Endometrium (tissue), 2 donors: ENCODE data around the gene ETHE1.
"Not testable (repeated sequence)": the region's sequence is repeated elsewhere in the genome, so short reads cannot be mapped to it uniquely, and the experiment has no call there.

Experiments used
- FAIRE-seq: peaks from 2 replicates; lab custom pipeline; 2012; peaks lifted over from hg19 to GRCh38; lab: Jason Lieb, UNC
- donor health status: control.
- donor health status: control.

The ETHE1 gene

DNA sequence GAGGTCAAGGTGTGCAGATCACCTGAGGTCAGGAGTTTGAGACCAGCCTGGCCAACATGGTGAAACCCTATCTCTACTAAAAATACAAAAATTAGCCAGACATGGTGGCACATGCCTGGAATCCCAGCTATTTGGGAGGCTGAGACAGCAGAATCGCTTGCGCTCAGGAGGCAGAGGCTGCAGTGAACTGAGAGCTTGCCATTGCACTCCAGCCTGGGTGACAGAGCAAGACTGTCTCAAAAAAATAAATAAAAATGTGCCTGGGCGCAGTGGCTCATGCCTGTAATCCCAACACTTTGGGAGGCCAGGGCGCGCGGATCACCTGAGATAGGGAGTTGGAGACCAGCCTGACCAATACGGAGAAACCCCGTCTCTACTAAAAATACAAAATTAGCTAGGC, 3.3 kb downstream of the ETHE1 start:
- not testable (repeated sequence) for FAIRE-seq

DNA sequence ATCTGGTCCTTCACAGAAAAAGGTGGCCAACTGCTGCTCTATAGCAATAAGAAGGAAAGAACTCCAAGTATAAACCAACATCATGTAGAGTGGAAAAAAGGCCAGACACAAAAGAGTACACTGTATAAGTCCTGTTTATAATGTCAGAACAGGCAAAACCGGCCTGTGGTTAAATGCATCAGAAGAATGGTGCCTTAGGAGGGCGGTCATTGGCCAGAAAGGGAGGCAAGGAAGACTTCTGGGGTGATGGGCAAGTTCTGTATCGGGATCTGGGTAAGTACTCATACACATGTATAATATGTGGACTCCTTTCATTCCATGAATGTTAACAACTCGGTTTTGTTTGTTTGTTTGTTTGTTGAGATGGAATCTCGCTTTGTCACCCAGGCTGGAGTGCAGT, 4.1 kb downstream of the ETHE1 start:
- no peak for FAIRE-seq

DNA sequence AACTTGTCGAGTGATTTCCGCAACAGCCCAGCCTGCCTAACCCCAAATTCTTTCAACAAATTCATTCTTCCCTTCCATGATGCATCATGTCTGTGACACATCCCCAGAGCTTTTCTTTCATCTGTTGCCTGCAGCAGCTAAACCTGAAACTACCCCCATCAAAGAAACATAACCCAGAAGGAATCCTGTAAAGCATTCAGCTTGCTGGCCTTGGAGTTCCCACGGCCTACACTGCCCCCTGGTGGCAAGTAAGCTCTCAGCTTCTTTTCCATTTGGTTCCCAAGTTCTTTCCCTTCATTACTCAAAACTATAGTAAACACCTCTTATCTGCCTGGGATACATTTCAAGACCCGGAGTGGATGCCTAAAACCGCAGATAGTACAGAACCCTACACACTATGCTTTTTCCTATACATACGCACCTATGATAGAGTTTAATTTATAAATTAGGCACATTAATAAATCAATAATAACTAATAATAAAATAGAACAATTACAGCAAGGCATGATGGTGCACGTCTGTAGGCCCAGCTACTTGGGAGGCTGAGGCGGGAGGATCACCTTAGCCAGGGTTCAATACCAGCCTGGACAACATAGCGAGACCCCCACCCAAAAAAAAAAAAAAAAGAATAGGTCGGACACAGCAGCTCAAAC, 7.4 kb downstream of the ETHE1 start:
- FAIRE-seq = no peak

DNA sequence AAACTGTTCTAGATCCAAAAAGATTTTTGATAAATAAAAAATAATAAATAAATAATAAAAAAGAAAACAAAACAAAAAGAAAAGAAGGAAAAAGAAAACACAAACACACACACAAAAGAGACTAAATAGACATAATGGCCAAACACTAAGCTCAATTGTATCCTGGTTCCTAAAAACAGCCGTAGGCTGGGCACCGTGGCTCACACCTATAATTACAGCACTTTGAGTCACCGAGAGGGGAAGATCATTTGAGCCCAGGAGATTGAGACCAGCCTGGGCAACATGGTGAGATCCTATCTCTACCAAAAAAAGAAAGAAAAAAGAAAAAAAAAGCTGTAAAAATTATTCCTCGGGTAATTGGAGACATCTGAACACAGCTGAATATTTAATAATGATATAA, 8.9 kb downstream of the ETHE1 start:
- peak; percentile 57 for FAIRE-seq

DNA sequence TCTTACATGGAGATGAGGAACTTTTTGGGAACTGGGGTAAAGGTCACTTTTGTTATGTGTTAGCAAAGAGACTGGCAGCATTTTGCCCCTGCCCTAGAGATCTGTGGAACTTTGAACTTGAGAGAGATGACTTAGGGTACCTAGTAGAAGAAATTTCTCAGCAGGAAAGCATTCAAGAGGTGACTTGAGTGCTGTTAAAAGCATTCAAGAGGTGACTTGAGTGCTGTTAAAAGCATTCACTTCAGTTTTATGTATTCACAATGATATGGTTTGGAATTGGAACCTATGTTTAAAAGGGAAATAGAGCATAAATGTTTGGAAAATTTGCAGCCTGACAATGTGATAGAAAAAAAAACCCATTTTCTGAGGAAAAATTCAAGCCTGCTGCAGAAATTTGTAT, 14.6 kb downstream of the ETHE1 start:
- not testable (repeated sequence) for FAIRE-seq

DNA sequence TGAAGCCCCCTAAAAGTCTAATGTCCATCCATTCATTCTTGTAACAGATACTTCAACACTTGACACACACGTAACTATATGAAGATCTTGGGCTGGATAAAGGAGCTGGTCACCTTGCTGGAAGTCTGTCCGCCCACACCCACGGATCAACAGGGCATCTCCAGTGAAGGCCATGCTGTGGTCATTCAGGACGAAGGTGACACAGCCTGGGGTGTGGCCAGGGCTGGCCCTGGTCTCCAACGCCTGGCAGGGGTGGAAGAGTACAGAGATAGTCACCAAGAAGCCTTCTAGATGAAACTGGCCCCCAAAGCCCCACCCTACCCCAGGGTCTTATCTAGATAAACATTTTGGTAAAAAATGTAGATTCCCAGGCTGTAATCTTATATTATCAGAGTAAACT, 15.7 kb downstream of the ETHE1 start:
- no peak for FAIRE-seq

DNA sequence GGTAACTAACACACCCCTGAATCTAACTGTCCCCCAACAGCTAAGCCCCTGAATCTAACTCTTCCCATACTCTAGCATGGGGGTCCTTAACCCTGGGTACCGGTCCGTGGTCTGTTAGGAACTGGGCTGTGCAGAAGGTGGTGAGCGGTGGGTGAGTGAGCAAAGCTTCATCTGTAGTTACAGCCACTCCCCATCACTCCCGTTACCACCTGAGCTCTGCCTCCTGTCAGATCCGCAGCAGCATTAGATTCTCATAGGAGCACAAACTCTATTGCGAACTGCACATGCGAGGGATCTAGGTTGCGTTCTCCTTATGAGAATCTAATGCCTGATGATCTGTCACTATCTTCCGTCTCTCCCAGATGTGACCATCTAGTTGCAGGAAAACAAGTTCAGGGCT, 16.3 kb downstream of the ETHE1 start:
- no peak for FAIRE-seq

DNA sequence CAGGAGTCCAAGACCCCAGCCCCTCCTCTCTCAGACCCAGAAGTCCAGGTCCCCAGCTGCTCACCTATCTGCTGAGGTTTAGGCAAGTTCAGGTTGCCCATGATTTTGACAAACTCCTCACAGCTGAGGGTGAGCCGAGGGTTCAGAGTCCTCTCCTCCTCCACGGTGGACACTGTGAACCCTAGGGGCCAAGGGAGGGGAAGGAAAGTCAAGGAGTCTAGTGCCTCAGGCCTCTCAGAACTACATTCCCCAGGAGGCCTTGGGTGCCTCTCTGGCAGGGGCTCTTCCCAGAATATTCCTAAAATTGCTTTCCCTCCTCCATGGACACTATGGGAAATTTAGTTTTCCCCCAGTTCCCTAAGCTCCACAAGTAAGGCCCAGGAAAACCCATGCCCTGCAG, 19.1 kb downstream of the ETHE1 start:
- no peak for FAIRE-seq

DNA sequence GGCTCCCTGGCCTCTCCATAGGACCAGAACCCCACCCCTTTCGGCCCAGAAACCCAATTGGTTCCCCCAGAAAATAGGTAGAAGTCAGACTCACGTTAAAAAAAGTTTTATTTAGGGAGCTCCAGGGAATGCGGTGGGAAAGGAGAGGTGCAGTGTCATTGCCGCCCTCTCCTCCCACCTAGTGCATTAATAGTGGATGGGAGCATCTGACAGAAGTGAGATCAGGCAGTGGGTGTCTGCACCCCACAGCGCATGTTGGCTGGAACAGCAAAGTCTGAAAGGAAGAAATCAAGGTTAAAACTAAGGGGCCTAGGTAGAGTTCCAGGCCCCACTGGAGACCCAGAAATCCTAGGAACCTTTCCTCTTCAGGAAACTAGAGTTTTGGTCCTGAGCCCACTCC, 20.4 kb downstream of the ETHE1 start:
- no peak for FAIRE-seq

DNA sequence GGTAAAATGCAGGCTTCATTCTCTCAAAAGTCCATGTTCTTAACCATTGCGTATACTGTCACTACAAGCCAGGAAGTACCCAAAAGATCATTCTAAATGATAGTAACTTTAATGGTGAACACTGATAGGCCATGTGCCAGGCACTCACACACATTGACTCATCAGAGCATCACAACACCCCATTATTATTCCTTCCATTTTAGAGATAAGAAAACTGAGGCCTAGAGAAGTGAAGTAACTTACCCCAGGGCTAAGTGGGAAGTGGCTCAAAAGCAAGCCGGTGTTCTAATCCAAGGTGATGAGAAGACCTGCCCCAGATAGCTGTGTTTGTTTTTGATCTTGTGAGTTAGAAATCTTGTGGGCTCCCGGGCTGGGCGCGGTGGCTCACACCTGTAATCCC, 21.1 kb downstream of the ETHE1 start:
- no peak for FAIRE-seq

DNA sequence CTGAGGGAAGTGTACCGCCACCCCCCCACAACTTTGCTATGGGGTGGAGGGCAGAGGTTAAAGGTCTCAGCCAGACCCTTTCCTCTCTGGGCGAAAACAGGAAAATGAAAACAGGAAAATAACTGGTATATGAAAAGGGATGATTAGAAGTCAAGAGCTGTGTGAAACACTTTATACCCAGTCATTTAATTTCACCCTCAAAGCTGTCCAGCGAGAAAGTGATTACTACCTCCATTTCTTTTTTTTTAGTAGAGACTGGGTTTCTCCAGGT, 21.9 kb downstream of the ETHE1 start:
- FAIRE-seq = no peak

DNA sequence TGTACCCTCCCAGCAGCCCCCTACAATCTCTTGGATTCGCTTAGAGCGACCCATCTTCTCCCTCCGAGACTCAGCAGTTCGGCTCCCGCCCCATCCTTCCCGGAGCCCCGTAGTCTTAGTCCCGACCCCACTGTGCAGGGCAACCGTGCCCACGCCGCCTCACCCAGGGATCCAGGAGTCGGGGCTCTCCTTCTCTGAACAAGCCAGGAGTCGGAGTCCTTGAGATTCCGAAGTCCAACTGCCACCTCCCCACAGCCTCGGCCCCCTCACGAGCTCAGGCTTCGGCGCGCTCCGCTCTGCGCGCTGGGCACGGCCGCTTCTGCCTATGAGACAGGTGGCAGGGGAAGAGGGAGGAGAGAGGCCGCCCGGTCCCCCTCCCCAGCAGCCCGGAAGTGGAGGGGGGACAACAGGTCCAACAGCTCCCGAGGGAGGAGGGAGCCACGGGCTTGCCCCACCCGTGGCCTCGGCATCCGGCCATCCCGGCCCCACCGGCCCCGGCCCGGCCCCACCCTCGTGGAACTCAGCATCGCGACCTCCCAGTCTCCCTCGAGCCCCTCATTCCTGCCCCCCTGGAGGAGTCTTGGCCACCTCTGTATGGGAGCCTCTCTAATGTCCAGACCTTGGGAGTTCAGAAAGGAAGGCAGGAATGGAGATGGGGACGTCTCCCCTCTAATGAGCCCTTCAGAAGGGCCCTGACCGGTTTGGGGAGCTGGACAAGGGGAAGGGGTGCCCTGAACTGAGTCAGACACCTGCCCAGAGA, 22.4 kb downstream of the ETHE1 start, which contains the start of gene PHLDB3:
Gene PHLDB3, minus strand, starts transcription at position 321 of the 760 bp plus-strand sequence. CDS start 628 bp downstream, outside the sequence.
- FAIRE-seq = no peak

DNA sequence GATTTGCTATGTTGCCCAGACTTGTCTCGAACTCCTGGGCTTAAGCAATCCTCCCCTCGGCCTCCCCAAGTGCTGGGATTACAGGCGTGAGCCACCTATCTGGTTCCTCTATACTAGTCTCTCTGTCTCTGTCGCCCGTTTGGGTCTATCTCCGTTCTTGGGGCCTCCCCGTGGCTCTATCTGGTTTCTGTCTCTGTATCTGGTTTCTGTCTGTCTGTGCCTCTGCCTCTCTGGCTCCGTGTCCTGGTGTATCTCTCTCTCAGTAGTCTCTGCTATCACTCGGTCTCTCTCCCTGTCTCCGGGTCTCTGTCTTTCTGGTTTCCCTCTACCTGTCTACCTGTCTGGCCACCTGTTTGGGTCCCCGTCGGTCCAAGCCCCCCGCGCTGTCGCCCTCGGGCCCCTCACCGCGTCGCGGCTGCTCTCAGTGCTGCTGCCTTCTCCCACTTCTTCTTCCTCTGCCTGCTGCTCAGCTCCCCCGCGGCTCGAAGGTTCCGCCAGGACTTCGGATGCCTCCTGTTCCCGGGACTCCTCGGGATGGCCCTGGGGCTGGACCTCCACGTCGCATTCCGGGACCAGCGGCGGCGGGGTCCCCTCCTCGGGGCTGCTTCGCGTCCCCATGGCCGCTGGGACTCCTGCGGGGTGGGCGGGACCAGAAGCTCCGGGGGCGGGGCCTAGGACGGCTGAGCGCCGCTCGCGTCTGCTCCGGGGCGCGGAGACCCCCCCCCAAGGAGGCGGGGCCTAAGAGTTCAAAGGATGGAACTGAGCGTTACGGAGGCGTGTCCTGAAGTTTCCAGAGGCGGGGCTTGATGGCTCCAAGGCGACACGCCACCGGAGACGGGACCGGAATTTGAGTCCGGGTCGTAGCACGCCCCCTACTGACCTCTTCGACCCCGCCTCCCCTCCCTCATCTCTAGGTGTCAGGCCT, 23.2 kb downstream of the ETHE1 start:
- no peak for FAIRE-seq

DNA sequence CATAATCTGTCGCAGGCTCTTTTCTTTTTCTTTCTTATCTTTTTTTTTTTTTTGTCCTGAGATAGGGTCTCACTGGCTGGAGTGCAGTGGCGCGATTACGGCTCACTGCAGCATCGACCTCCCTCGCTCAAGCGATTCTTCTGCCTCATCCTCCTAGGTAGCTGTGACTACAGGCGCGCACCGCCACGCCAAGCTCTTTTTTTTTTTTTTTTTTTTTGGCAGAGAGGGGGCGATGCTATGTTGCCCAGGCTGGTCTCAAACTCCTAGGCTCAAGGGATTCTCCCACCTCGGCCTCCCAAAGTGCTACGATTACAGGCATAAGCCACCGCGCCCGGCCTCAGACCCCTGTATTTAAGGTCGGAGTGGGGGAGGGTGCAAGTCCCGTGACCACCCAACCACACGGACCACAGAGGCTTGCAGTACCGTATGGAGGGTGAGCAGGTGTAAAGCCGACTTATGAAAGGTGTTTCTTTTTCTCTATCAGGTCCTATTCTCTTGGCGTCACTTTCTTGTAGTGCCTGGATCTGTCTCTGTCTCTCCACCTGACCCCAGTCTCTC, 24.5 kb downstream of the ETHE1 start:
- FAIRE-seq = no peak

DNA sequence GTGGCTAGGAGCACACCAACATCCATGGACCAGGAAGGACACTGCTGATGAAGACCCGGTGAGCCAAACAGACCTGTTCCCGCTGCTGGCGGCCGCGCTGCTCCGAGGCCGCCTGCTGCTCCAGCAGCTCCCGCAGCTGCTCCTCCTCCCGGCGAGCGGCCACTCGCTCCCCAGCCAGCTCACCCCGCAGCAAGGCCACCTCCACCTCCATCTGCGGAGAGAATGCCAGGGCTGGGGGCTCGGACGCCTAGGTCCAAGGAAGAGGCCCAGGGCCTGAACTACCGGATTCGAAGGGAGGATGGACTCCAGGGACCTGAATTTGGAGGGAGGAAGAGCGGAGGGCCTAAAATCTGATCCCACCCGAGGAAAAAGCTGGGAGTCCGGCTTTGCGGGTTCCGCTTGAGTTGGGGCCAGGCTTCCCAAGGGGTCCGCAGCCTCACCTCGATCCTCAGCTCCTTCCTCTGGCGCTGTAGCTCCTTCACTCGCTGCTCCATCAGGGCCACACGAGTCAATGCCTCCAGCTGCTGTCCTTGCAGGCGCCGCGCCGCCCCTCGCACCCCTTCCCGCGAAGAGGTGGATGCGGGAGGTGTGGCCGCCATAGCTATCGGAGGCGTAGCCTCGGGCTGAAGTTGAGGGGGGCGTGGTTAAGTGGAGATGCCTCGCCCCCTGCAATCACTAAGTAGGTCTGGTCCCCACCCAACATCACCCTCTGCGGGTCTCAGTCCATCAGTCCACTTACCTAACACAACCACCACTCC, 25.2 kb downstream of the ETHE1 start:
- no peak for FAIRE-seq

DNA sequence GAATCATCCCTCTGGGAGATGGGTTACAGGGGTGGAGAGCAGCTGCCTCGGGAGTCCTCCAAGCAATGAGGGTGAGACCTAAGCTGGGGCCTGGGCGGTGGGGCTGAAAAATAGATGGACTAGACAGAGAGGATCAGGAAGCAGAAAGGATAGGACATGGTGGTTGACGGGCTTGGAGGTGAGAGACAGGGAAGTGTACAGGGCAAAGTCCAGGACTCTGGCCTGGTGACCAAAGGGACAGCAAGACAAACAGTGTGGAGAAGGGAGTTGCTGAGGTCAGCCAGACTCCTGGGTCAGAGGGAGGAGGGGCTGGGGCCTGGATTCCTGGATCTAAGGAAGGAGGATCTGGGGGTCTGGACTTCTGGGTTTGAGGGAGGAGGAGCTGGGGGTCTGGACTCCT, 28.0 kb downstream of the ETHE1 start:
- FAIRE-seq = no peak

DNA sequence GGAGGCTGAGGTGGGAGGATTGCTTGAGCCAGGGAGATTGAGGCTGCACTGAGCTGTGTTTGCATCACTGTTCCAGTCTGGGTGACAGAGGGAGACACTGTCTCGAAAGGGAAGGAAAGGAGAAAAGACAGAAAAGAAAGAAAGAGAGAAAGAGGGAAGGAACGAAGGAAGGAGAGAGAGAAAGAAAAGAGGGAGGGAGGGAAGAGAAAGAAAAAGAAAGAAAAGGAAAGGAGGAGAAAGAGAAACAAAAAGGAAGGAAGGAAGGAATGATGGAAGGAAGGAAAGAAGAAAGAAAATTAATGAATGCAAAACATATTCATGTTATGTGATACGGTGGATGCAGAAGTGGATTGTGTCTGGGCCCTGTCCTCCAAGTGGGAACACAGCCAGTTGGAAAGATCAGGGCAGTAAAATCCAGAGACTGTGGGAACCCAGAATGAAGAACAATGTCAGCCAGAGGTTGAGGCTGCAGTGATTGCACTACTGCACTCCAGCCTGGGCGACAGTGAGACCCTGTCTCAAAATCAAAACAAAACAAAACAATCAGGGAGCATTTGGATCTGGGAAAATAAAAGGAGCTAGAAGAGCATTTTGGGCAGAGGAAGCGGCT, 28.7 kb downstream of the ETHE1 start:
- FAIRE-seq = no peak

DNA sequence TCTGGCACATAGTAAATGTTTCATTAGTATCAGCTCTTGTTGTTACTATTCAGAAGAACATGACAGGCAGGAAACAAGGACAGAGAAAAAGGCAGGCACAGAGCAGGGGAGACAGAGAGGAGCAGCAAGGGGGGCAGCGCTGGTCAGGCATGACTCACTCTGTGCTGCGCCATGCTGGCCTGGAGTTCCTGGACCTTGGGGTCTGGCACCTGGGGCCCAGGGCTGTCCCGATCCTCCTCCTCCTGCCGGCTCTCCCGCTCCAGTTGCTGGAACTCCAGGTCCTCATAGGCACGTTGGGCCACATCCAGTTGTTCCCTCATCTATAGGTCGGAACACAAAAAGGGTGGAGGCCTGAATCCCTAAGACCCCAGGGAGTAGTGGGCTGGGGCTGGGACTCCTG, 30.0 kb downstream of the ETHE1 start:
- FAIRE-seq = no peak

DNA sequence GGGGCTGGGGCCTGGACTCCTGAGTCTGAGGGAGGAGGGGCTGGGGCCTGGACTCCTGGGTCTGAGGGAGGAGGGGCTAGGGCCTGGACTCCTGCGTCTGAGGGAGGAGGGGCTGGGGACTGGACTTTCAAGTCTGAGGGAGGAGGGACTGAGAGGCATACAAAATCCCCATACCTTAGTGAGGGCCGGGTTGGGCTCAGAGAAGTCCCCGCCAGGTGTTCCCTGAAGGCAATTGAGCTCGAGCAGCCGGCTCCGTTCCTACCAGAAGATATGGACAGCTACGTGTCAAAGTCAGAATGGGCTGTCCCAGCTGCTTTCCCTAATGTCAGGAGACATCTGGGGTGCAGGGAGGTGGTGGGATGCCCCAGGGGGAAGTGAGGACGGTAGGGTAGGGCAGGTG, 31.9 kb downstream of the ETHE1 start:
- no peak for FAIRE-seq

DNA sequence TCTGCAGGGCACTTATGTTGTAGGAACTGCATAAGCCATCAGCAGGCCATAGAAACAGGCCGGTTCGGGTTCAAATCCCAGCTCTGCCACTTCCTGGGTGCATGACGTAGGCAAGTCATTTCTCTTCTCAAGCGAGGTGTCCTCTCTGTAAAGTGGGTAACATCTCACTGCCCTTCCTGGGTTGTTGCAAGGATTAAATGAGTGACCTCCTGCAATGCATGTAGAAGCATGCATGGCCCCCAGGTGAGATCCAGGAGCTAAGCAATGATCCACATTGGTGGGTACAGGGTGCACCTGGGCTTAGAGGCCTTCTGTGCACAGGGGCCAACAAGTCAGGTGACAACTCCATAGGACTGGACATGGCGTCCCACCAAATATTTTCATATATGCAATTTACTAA, 36.2 kb downstream of the ETHE1 start:
- FAIRE-seq = no peak

DNA sequence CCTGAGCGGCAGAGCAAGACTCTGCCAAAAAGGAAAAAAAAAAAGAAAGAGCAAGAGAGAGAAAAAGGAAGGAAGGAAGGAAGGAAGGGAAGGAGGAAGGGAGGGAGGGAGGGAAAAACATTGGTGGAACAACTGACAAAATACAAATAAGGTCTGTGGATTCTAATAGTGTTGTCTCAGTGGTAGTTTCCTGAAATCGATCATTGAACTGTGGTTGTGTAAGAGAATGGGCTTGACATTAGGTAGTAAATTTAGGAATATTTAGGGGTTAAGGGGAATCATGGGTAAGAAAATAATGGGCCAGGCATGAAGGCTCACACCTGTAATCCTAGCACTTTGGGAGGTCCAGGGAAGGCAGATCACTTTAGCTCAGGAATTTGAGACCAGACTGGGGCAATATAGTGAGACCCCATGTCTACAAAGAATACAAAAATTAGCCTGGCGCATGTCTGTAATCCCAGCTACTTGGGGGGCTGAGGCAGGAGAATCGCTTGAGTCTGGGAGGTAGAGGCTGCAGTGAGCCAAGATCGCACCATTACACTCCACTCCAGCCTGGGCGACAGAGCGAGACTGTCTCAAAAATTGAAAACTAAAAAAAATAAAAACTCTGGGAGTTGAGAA, 36.9 kb downstream of the ETHE1 start:
- no peak for FAIRE-seq
